Ascending aorta (tissue), 2 donors: ENCODE data around the gene RET. TPM values are rescaled to one million over a fixed set of nuclear protein-coding genes. Genes with fewer than 3 reads are reported as not detected.

Experiments used
- DNase-seq, 2 donors: peaks; one replicate each; pipeline ENCODE4 v3.0.0-alpha.2; 2019; ENCODE audit warnings: low spot score in 2 of 2
- H3K27ac ChIP-seq, 2 donors: fragments of 200-600 bp; sonication (generic); one replicate each; pipeline ENCODE4 v1.5.1; 2016 to 2017; ENCODE audit warnings: mild to moderate bottlenecking in 1 of 2
- H3K27me3 ChIP-seq: fragments of 200-600 bp; sonication (generic); one replicate; pipeline ENCODE4 v1.5.1; 2017
- H3K36me3 ChIP-seq, 2 donors: fragments of 200-600 bp; sonication (generic); one replicate each; pipeline ENCODE4 v1.5.1; 2016
- H3K4me1 ChIP-seq, 2 donors: fragments of 200-600 bp; sonication (generic); one replicate each; pipeline ENCODE4 v1.5.1; 2016 to 2017; ENCODE audit warnings: mild to moderate bottlenecking in 1 of 2
- H3K4me3 ChIP-seq, 2 donors: fragments of 200-600 bp; sonication (generic); one replicate each; pipeline ENCODE4 v1.5.1; 2016 to 2017; ENCODE audit warnings: mild to moderate bottlenecking in 1 of 2
- H3K9me3 ChIP-seq, 2 donors: fragments of 200-600 bp; sonication (generic); one replicate each; pipeline ENCODE4 v1.5.1; 2016
- CTCF ChIP-seq, 3 experiments: fragments of 200-600 bp in 2 of 3; fragments of 450-650 bp in 1 of 3; sonication (generic) in 2 of 3; IDR thresholded peaks; one replicate each; pipeline ENCODE4 v1.5.1; 2016 to 2019; ENCODE audit warnings: antibody characterized with exemption in 3 of 3, mild to moderate bottlenecking in 1 of 3, moderate library complexity in 1 of 3
- intact Hi-C: fragments of 100-400 bp; cut with DNase I; formaldehyde crosslinking; loops from one replicate; pipeline ENCODE4 v1.15.1; 2023
- total RNA-seq: library from RNA; depleted of rRNA; stranded (reverse); fragments of >200 nt; gene quantifications from one replicate; pipeline ENCODE4 v1.1.0, GENCODE V29; 2016

Gene RET
- total RNA-seq, 1 donor from 2014 or later, result not detected

- Histone ChIP-seq H3K9me3 (no peaks in the 10 kb centered on the region), H3K27ac (no peak overlapping the region), H3K4me3 (no peak overlapping the region), H3K27me3 (no peaks in the 10 kb centered on the region), H3K4me1 (no peaks in the 10 kb centered on the region), H3K36me3 (no peaks in the 10 kb centered on the region)
- intact Hi-C loops, result loop anchor here (10.0 kb wide), 1 partner anchor 444 kb away; the partner anchor contains the start of gene ZNF239
- DNase-seq, result no peak
- TF ChIP-seq CTCF (IDR thresholded peaks at IDR 0.05), result no peak
Observed at GRCh38 chr10:43131256-43131655, 54.4 kb downstream of the RET start.

DNA sequence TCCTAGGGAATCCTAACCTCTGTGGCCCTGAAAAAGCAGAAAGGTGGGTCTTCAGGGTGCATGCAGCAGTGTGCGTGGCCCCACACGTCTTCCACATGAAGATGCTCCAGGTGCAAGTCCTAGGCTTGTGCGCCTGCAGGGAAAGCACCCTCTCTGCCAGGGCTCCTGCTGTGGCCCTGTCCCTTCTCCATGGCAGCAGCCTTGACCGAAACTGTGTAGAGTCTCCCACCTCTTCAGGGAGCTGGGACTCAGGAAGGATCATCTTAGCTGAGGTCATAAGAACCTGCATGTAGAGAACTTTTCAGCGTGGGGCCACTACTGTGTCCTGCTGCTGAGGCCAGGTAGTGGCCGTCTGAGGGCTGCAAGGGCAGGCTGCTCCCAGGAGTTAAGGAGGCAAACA, 55.0 kb downstream of the RET start:
- H3K4me1 ChIP-seq, result peaks cover 0 to 2% of the 10 kb centered on the region in 2 donors
- H3K36me3 ChIP-seq, result no peaks in the 10 kb centered on the region
- H3K27me3 ChIP-seq, result no peaks in the 10 kb centered on the region
- intact Hi-C loops, result loop anchor here (10.0 kb wide), 1 partner anchor 443 kb away; the partner anchor contains the start of gene ZNF239
- H3K27ac ChIP-seq, result no peak overlapping the region
- H3K4me3 ChIP-seq, result no peak overlapping the region
- no peaks in the 10 kb centered on the region for H3K9me3 ChIP-seq
- no peak for TF ChIP-seq CTCF (IDR thresholded peaks at IDR 0.05)
- no peak for DNase-seq

DNA sequence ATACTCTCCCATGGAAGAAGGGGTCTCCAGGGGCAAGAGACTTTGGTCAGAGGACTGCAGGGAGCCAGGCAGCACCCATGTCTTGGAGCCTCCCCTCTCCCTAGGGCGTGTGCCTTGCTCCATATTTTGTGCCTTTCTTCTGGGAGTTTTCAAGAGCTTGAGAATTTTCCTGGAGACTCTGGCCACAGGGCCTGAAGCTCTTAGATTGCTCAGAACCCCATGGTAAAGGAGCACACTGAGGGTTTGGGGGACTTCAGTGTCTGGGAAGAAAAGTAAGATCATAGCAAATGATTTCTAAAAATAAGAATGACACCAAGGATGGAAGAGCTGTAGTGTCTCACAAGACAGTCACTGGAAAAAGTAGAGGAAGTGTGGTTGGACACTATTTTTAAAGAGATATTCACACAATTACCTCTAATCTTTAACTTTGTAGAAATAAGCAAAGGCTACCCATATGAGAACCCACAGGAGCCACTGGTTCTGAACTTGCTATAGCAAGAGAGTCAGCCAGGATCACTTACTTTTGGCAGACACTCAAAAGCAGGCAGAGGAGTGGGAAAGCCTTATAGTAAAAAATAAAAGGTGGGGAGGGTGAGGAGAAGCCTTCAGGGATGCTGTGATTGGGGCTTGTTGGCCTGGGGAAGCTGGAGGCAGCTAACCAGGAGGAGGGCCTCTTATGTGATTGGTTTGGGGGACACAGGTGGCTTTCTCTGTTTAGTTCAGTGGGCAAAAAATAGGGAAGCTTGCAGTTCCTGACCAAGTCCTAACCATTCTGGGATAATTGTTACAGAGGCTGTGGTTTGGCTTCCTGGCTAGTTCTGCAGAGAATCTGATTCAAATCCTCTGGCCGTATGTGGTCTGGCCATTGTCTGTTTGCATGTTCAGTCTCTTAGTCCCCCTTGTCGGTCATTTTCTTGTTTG, 56.3 kb downstream of the RET start:
- H3K36me3 ChIP-seq, result no peaks in the 10 kb centered on the region
- no peak for TF ChIP-seq CTCF (IDR thresholded peaks at IDR 0.05)
- H3K4me3 ChIP-seq, result no peak overlapping the region
- H3K9me3 ChIP-seq, result no peaks in the 10 kb centered on the region
- DNase-seq, result no peak
- H3K27me3 ChIP-seq, result no peaks in the 10 kb centered on the region
- H3K4me1 ChIP-seq, result peaks cover 0 to 8% of the 10 kb centered on the region in 2 donors
- intact Hi-C loops, result loop anchor here (10.0 kb wide), 1 partner anchor 442 kb away; the partner anchor contains the start of gene ZNF239
- no peak overlapping the region for H3K27ac ChIP-seq

DNA sequence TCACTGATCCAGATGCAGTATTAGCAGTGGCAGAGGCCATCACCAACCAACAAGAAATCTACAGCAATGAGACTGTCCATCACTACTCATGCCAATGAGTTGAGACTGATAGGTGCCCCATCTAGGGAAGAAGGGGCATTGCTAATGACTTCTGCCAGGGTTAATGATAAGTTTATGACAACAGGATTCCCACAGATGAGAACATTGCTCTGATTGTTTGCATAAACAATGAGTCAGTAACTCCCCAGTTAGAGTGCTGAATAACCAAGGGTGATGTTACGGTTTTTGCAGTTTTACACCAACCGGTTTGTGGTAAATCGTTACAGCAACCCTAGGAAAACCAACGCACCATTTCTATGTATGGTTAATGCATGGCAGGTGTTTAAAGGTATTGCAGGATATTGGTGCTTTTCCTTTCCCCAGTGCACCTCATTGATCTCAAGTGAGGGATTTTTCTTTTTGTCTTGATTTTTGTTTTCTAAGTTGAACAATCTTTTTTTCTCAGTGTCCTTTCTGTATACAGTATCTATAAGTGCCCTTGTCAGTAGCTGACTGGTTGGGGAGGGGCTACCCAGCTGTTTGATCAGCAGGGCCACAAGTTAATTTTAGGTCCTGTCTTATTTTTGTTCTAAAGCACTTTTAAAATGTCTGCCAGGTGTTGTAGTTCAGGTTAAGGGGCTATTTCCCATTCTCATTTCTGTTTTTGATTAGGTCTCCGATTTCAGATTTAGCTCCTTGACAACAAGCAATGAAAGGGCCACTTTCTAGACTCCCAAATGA, 57.4 kb downstream of the RET start:
- Histone ChIP-seq H3K4me3 (no peak overlapping the region), H3K4me1 (peaks cover 0 to 8% of the 10 kb centered on the region in 2 donors), H3K27me3 (no peaks in the 10 kb centered on the region), H3K36me3 (no peaks in the 10 kb centered on the region), H3K27ac (no peak overlapping the region), H3K9me3 (no peaks in the 10 kb centered on the region)
- no peak for TF ChIP-seq CTCF (IDR thresholded peaks at IDR 0.05)
- intact Hi-C loops, result loop anchor here (10.0 kb wide), 1 partner anchor 440 kb away; the partner anchor contains the start of gene ZNF239
- no peak for DNase-seq

- no peak for TF ChIP-seq CTCF (IDR thresholded peaks at IDR 0.05)
- H3K27ac ChIP-seq, result no peak overlapping the region
- peaks cover 0 to 13% of the 10 kb centered on the region in 2 donors for H3K4me1 ChIP-seq
- H3K36me3 ChIP-seq, result no peaks in the 10 kb centered on the region
- H3K27me3 ChIP-seq, result no peaks in the 10 kb centered on the region
- no peak for DNase-seq
- intact Hi-C loops, result loop anchor here (5.0 to 10.0 kb wide), 2 partner anchors 440 to 583 kb away; partner anchors contain the start of gene ZNF239
- H3K9me3 ChIP-seq, result no peaks in the 10 kb centered on the region
- H3K4me3 ChIP-seq, result no peak overlapping the region
Observed at GRCh38 chr10:43135064-43135463, 58.2 kb downstream of the RET start.
